ENCODE data around the gene SIPA1L3.

Gene SIPA1L3

GRCh38 chr19:37947778-37948177 lies 40.8 kb downstream of the SIPA1L3 start:
- TF ChIP-seq CTCF (IDR thresholded peaks at IDR 0.05; ENCODE audit: insufficient read depth, missing control alignments): no peak
- DNase-seq (ENCODE audit: insufficient read length, low spot score) (no peak), FAIRE-seq (no peak)

- FAIRE-seq (no peak), DNase-seq (ENCODE audit: insufficient read length, low spot score) (no peak)
- no peak for TF ChIP-seq CTCF (IDR thresholded peaks at IDR 0.05; ENCODE audit: insufficient read depth, missing control alignments)
Measured at GRCh38 chr19:37948362-37948761, 41.4 kb downstream of the SIPA1L3 start.

- TF ChIP-seq CTCF (IDR thresholded peaks at IDR 0.05; ENCODE audit: insufficient read depth, missing control alignments): no peak
Measured at GRCh38 chr19:37950471-37951175, 43.6 kb downstream of the SIPA1L3 start.

GRCh38 chr19:37951816-37952210 lies 44.8 kb downstream of the SIPA1L3 start:
- TF ChIP-seq CTCF (IDR thresholded peaks at IDR 0.05; ENCODE audit: insufficient read depth, missing control alignments): no peak
- FAIRE-seq (no peak), DNase-seq (ENCODE audit: insufficient read length, low spot score) (no peak)

More at GRCh38 chr19:37950471-37951175, 43.6 kb downstream of the SIPA1L3 start:
- no peak for FAIRE-seq
- DNase-seq (ENCODE audit: insufficient read length, low spot score): no peak

- DNase-seq (ENCODE audit: insufficient read length, low spot score) (no peak), FAIRE-seq (no peak)
- TF ChIP-seq CTCF (IDR thresholded peaks at IDR 0.05; ENCODE audit: insufficient read depth, missing control alignments): no peak
Measured at GRCh38 chr19:37953171-37953917, 46.3 kb downstream of the SIPA1L3 start.

- no peak for FAIRE-seq
- no peak for DNase-seq (ENCODE audit: insufficient read length, low spot score)
- no peak for TF ChIP-seq CTCF (IDR thresholded peaks at IDR 0.05; ENCODE audit: insufficient read depth, missing control alignments)
Measured at GRCh38 chr19:37953918-37954303, 46.9 kb downstream of the SIPA1L3 start.

- TF ChIP-seq CTCF (IDR thresholded peaks at IDR 0.05; ENCODE audit: insufficient read depth, missing control alignments): no peak
- FAIRE-seq (no peak), DNase-seq (ENCODE audit: insufficient read length, low spot score) (no peak)
Measured at GRCh38 chr19:37954421-37954874, 47.4 kb downstream of the SIPA1L3 start.

Data from D721Med (cell line).